Amygdala (tissue), 56 donors: Measurements from ENCODE around the gene MNT.

Source experiments
- DNase-seq, 56 donors: peaks; one replicate each; lab custom pipeline; 2025; lab: John Stamatoyannopoulos, UW

Gene MNT

DNA sequence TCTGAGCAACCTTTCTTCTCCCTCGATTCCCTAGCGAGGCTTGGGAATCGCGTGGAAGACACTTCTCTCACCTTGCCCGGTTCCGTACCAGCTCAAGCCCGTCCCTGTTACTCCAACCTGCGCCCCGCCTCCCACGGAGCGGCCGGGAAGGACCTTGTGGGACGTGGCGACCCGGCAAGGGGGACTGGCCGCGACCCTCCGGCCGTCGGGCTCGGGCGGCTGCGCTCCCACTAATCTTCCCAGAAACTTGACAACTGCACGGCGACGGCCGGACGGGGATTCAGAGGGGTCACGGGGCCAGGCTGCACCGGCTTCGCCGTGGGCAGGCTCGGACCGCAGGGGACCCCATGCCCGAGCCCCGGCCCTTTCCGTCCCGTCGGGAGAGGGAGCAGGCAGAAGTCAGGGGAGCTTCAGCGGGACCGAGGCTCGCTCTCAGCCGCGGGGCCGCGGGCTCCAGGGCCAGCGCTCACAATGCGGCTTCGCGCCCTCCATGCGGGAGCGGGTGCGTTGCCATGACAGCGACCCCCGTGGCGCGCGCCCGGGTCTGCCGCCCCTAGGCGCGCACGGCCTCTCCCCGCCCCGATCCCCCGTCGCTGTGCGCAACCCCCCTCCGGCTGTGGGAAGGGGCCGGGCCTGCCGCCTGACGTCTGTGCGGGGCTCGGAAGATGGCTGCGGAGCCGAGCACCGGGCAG is 63.9 kb downstream of the MNT start, which contains the start of gene SGSM2:
Gene SGSM2, plus strand, starts transcription at position 650 of the 692 bp plus-strand sequence. CDS start 188 bp downstream, outside the sequence.
- DNase-seq: peak in 39 of 56 donors; percentile 22 to 72 (median 49)

DNA sequence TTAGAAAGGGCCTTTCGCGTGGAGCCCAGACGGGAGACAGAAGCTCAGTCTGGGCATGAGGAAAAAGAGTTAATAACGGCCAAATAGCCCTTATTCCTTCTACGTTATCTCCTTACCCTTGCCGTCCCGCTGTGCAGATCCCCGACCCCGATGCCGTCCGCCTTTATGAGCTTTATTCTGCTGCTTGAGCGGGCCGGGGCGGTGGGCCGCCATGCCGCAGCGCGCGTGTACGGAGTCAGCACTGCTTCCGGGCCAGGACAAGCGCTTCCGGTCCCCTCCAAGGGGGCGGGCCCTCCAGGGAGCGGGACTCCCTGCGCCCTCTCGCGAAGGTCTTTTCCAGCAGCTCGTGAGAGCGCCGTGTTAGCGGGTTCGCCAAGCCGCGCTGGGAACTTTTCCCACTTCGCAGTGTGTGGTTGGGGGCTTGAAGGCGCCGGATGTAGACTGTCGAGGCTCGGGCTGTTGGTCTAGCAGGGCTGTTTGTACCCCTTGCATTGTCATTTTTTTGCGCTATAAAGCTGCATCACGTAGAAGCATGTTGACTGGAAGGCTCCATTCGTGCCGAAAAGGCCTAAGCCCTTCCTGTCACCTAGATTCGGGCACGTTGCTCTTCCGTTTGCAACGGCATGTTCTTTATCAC is 64.5 kb downstream of the MNT start, which contains the start of gene TSR1:
Gene TSR1, minus strand, starts transcription at position 243 of the 637 bp plus-strand sequence. Its CDS starts 30 bp downstream, at position 213.
- DNase-seq: peak; percentile 41 to 94 (median 83)

GRCh38 chr17:2335726-2336214 is 65.1 kb downstream of the MNT start:
- DNase-seq: peak in 4 of 56 donors; percentile 27 to 58 (median 44)
